ENCODE data around the gene TEX19.
"Not testable (repeated sequence)": the region's sequence is repeated elsewhere in the genome, so short reads cannot be mapped to it uniquely, and the experiment has no call there.

Gene TEX19

DNA sequence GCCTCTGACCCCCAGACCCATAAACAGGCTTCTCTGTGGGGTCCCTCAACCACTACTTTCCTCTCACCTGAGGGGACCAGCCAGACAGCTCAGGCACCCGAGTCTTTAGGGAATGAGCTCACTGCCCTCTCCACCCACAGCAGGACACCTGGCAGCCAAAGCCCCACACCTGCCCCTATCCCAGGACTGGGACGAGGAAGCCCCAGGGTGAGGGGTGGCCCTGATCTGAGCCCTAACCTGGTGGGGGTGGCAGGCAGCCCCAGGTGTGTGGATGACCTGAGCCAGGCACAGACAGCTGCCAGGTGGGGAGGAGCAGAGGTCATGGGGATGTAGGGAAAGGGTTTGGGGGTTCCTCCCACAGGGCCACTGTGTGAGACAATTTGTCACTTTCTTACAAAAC is 1.7 kb upstream of the TEX19 start:
- no peak for DNase-seq

DNA sequence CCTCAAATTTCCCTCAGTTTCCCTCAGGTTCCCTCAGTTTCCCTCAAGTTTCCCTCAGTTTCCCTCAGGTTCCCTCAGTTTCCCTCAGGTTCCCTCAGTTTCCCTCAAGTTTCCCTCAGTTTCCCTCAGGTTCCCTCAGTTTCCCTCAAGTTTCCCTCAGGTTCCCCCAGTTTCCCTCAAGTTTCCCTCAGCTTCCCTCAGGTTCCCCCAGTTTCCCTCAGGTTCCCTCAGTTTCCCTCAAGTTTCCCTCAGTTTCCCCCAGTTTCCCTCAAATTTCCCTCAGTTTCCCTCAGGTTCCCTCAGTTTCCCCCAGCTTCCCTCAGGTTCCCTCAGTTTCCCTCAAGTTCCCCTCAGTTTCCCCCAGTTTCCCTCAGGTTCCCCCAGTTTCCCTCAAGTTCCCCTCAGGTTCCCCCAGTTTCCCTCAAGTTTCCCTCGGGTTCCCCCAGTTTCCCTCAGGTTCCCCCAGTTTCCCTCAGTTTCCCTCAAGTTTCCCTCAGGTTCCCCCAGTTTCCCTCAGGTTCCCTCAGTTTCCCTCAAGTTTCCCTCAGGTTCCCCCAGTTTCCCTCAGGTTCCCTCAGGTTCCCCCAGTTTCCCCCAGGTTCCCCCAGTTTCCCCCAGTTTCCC is 516 bp downstream of the TEX19 start:
- DNase-seq: not testable (repeated sequence)

DNA sequence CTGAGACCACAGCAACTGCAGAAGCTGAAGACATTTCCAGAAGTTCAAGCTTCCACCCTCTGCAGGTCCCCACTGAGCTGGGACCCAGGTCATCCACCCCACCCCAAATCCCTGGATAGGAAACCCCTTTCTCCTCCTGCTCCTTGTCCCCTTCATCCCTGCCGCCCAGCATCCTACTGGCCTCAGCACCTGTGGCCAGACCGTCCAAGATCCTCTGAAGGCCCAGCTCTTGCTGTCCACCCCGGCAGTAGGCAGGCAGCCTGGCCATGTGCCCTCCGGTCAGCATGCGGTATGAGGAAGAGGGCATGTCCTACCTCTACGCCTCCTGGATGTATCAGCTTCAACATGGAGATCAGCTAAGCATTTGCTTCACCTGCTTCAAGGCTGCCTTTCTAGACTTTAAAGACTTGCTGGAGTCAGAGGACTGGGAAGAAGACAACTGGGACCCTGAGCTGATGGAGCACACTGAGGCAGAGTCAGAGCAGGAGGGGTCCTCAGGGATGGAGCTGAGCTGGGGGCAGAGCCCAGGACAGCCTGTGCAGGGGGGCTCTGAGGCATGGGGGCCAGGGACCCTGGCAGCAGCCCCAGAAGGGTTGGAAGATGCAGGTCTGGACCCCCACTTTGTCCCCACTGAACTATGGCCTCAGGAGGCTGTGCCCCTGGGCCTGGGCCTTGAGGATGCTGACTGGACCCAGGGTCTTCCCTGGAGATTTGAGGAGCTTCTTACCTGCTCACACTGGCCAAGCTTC is 3.0 kb downstream of the TEX19 start:
- no peak for DNase-seq

DNA sequence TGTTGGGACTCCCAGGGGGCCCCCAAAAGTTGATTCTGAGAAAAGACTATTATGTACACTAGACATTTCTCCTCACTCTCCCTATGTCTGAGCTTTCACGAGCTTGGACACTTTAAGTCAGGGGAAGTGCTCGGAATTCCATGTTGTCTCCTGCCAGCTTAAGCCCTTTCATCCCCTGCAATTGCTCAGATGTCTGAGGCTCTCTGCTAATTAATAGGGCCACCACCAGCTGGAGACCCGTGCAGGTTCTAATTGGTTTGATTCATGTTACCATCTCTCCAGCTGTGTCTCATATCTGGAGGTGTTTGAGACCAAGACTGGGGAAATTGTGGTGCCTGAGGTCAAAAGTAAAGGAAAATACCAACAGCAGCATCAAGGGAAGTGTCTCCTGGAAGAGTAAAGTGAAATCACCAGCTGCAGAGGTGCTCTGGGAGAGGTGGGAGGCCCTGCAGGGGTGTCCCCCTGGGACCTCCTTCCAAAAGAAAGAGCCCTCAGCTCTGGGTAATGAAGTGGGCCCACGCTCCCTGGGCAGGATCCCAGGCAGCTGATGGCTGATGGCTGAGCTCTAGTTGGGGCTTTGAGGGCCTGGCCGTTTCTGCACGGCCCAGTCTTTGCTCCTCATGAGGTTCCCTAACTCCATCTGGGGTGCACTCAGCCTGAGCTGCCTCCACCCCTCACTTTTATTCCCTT is 6.7 kb downstream of the TEX19 start:
- no peak for DNase-seq

DNA sequence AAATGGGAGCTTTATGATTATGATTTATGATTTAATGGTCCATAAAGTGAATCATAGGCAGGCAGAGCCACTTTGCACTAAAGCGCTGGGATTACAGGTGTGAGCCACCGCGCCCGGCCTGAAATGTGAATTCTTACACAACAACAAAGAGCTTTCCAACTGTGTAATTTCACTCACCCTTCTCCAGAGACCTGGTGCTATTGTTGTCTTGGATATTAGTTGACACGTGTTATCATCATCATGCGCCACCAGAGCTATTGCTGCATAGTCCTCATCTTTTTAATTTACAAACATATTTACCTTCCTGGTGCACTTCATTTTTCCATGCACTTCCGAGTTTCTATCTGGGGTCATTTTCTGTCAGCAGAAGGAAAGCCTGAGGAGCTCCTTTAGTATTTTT is 7.7 kb downstream of the TEX19 start:
- DNase-seq: no peak

DNA sequence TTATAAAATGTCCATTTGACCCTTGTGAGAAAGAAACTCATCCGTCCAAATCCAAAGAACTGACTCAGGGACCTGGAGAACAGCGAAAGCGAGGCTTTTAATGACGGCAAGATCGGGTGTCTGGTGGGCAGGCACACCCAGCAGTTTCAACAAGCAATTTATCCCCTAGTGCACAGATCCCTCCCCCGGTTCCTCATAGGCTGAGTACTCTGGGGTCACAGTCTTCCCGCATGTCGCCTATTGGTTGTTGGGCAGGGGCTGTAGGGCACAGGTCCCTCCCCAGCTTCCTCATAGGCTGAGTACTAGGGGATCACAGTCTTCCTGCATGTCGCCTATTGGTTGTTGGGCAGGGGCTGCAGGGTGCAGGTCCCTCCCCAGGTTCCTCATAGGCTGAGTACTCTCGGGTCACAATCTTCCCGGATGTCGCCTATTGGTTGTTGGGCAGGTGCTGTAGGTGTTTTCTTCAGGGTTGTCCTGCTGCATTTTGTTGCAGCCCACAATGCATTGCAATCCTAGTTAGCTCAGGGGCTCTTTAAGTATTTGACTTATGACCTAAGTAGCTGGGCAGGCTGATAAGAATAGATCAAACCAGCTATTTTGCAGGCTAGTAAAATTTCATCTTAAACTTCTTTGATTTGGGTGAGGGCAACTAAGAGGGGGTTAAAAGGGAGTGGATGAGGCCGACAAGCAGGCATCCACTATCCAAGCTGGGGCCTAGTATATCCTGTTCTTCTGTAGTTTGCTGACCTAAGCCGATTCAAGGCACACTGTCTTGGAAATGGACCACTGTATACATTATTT is 8.9 kb downstream of the TEX19 start:
- peak; percentile 35 for DNase-seq

DNA sequence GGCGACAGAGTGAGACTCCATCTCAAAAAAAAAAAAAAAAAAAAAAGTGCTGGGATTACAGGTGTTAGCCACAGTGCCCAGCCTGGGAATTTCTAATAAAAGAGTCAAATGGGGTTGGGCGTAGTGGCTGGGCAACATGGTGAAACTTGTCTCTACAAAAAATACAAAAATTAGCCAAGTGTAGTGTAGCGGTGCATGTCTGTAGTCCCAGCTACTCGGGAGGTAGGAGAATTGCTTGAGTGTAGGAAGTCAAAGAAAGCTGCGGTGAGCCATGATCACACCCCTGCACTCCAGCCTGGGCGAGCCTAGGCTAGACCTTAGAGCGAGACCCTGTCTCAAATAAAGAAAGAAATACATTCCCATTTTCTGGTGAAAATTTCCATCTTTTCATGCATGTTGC is 10.2 kb downstream of the TEX19 start:
- DNase-seq: no peak

DNA sequence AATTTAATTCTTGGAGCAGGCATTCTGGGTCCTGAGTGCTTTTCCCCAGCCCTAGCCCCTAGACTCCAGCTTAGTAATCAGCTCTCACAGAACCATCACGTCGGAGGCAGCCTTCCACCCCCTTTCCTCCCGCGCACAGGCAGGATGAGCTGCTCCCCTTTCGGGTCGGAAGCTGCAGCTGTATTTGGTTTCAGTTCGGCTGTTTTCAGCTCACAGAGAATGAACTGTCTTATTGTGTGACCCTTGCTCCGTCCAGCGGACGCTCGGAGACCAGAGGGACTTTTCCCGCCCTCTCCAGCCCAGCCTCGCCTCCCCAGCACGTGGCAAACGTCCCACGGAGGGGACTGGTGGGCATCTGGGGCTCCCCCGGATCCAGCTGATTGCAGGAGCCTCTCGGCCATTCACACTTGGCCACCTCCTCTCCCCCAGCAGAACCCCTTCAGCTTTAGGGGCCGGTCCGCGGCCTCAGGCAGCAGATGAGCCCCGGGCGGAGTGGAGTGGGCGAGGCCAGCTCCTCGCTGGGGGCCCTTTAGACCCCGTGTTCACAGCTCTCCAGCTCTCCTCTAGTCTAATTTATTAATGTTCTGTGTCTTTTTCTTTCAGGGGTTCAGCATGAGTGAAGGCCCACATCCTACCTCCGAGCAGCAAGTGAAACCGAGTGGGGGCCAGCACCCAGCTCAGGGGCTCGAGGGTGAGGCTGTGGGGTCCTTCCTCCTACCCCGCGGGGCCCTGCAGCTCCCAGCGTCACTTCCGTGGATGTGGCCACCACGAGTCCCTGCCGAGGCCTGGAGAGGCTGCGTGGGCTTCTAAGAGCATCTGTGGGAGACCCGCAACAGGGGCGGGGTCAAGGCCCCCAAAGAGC is 11.7 kb downstream of the TEX19 start:
- no peak for DNase-seq

DNA sequence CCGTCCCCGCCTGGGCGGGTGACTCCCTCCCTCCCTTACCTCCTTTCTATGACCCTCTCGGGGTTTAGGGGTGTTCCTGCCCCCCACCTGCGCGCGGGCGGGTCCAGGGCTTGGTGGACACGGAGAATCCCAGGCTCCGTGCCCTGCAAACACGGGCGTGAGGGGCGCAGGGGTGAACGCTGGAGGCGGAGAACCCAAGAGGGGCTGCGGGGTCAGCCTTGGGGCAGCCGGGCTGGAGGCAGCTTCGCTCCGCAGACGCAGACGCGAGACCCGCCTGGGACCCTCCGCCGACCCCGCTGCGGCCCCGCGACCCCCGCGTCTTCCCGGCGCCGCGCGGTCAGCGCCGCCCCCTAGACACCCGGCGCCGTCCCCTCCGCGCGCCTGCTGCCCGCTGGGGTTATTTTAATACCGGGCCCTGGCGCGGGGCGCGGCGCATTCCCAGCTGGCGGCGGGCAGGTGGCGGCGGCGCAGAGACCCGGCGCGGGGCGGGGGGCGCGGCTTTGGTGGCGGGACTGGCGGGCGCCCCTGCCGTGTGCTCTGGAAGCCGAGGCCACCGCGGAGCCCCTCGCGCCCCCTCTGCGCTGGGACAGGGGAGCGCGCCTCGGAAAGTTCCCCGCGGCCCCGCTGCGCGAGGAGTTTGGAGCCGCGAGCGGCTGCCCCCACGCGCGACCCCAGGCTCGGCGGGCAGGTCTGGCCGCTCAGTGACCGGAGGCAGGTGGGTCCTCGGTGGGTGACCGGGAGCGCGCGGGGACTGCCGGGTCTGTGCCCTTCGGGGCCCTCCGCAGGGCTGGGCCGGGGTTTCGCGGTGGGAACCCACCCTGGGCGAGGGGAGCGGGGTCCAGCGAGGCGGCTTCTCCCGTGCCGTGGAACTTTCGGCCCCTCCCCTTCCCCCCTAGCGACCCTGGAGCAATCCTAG is 12.5 kb downstream of the TEX19 start, which contains the start of gene UTS2R:
TSS of gene UTS2R (plus strand) at position 433 of the 916 bp plus-strand sequence. CDS start 2,560 bp downstream, outside the sequence.
- DNase-seq: no peak

DNA sequence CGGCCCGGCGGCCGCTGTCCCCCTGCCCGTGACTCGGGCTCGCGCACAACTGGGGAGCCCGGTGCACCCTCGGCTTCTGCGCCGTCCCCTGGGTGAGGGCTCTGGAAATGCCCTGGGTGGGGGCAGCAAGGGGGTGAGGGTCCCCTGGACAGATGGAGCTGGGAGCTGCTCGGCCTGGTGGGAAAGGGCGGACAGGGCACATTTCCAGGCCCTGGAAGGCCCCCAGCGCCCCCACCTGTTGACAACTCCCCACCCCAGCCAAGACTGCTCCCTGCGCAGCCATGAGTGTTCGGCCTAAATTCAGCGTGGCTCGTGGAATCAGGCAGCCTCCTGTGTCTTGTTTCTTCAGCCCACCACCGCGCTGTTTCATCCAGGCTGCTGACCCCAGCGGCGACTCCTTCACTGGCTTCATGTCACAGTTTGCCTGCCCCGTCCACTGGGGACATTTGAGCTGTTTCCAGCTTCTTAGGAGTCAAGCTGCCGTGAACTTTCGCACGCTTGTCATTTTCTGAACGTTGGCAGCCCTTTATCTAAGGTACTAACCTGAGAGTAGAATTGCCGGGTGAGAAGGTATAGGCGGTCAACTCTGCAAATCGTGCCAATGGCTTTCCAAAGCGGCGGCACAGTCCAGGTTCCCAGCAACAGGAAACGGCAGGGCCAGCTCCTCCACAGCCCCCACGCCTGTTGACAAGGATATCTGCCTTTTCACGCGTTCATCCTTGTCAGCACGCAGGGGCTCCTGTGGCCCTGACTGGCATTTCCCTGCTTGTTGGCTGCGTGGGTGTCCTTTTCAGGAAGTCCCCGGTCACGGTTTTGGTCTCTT is 13.4 kb downstream of the TEX19 start:
- no peak for DNase-seq

DNA sequence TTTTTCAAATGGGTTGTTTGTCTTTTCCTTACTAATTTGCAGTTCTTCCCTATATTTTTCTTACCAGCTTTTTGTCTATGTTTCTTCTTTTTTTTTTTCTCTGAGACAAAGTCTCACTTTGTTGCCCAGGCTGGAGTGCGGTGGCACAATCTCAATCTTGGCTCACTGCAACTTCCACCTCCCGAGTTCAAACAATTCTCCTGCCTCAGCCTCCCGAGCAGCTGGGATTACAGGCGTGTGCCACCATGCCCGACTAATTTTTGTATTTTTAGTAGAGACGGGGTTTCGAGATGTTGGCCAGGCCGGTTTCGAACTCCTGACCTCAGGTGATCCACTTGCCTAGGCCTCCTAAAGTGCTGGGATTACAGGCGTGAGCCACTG is 14.0 kb downstream of the TEX19 start:
- not testable (repeated sequence) for DNase-seq

DNA sequence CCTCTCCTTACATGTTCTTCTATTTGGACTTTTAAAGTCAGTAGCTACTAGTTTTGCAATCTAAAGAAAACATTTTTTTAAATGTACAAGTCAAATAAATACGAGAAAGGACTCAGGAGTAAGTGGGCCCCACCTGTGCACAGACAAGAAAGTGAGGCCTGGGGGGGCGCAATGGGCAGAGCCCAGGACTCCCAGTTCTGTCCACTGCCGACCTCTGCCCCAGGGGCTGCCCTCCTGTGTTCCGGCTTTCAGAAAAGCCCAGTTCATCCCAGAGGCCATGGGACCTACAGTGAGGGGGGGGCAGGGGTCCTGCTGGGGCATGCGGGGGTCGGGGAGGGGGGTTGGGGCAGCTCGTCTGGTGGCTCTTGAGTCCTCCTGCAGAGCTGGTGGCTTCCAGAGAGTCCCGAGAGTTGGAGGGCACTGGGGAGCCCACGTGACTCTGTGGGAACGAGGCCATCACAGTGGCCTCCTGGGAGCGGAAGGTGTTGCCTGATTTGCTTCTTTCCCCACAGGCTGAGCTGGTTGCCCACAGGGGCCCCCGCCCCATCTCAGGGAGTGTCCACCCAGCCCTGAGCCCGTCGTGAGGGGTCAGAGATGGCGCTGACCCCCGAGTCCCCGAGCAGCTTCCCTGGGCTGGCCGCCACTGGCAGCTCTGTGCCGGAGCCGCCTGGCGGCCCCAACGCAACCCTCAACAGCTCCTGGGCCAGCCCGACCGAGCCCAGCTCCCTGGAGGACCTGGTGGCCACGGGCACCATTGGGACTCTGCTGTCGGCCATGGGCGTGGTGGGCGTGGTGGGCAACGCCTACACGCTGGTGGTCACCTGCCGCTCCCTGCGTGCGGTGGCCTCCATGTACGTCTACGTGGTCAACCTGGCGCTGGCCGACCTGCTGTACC is 14.9 kb downstream of the TEX19 start:
- DNase-seq: no peak

DNA sequence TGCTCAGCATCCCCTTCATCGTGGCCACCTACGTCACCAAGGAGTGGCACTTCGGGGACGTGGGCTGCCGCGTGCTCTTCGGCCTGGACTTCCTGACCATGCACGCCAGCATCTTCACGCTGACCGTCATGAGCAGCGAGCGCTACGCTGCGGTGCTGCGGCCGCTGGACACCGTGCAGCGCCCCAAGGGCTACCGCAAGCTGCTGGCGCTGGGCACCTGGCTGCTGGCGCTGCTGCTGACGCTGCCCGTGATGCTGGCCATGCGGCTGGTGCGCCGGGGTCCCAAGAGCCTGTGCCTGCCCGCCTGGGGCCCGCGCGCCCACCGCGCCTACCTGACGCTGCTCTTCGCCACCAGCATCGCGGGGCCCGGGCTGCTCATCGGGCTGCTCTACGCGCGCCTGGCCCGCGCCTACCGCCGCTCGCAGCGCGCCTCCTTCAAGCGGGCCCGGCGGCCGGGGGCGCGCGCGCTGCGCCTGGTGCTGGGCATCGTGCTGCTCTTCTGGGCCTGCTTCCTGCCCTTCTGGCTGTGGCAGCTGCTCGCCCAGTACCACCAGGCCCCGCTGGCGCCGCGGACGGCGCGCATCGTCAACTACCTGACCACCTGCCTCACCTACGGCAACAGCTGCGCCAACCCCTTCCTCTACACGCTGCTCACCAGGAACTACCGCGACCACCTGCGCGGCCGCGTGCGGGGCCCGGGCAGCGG is 15.7 kb downstream of the TEX19 start:
- DNase-seq: no peak

DNA sequence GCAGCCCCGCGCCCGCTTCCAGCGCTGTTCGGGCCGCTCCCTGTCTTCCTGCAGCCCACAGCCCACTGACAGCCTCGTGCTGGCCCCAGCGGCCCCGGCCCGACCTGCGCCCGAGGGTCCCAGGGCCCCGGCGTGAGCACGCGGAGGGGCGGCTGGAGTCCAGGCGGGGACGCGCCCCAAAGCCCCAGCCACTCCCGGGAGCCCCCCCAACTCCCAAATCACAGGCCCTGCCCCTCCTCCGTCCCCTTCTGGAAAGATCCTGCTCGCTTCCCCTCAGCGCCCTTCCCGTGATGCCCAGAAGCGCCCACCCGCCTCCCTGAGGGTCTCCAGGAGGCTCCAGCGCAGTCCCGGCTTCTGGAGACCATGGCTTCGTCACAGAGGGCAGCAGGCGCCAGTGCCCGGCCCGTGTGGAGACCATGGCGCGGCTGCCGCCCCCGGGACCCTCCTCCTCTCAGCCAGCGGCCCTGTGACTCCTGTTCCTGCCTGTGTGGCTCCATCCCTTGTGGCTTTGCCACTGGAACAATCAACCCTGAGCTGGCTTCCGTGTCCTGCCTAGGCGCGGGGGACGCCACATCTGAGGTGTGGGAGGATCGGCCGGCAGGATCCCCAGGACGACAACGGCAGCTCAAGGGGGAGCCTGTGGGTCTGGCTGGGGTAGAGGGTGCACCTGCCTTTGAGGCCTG is 16.5 kb downstream of the TEX19 start:
- DNase-seq: no peak

DNA sequence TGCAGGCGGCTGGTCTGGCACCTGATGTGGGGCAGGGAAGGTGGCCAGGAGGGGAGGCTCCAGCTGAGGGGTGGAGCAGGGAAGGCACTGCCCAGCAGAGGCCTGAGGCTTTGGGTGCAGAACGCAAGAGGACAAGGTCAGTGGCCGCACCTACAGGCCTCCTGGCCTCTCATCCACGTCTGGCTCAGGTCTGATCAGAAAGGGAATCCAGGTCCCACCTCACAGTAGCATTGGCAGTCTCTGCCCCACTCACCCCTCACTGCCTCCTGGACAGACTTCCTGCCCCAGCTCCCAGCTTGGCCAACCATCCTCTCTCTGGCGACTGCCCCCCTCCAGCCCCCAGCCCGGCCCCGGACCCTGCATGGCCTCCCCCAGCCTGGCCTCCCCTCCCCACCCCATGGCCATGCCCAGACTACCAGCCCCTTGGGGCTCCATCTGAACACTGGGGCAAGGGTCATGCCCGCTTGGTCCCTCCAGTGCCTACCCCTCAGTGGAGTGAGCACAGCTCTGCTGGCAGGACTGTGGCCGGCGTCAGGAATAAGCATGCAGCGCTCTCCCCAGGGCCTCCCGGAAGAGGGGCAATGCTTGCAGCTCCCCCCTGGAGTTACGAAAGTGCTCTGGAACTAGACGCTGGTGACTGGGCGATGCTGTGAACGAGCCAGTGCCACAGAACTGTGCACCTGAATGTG is 17.1 kb downstream of the TEX19 start:
- no peak for DNase-seq

DNA sequence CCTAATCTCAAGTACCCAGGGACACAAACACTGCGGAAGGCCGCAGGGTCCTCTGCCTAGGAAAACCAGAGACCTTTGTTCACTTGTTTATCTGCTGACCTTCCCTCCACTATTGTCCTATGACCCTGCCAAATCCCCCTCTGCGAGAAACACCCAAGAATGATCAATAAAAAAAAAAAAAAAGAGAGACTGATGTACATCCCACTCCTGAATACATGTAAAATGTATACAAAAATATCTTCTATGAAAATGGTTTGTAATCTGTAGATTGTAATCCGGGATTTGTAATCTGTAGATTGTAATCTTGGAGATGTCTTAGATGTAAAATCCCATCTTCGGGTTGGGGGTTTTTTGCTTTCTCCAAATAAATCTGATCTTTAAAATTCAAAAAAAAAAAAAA is 18.2 kb downstream of the TEX19 start:
- DNase-seq: not testable (repeated sequence)
